ENCODE results near the gene CNIH3. TPM values are rescaled to one million over a fixed set of nuclear protein-coding genes. Genes with fewer than 3 reads are reported as not detected.

The CNIH3 gene
- total RNA-seq, 2 experiments from 2014 or later = 1.8 to 2.5 TPM

GRCh38 chr1:224670506-224670905 lies 54.4 kb downstream of the CNIH3 start:
- Mint-ChIP-seq H3K36me3 (ENCODE audit: low read depth) (no peaks in the 10 kb centered on the region), H3K27me3 (no peaks in the 10 kb centered on the region), H3K9me3 (no peaks in the 10 kb centered on the region), H3K4me1 (ENCODE audit: low read depth) (no peaks in the 10 kb centered on the region), H3K4me3 (no peak overlapping the region), H3K27ac (no peak overlapping the region)
- ChIA-PET CTCF (no interaction called here), POLR2A (no interaction called here)
- DNase-seq (no peak), ATAC-seq (ENCODE audit: poor library complexity) (no peak)
- Histone ChIP-seq H3K27ac (ENCODE audit: low read depth in 1 of 2, low read length in 2 of 2) (no peak overlapping the region), H3K9me3 (ENCODE audit: control insufficient read depth in 1 of 2, insufficient read depth in 1 of 2, low read length in 2 of 2) (no peaks in the 10 kb centered on the region), H3K4me3 (ENCODE audit: low read length) (no peak overlapping the region), H3K27me3 (ENCODE audit: control insufficient read depth in 1 of 2, insufficient read depth in 2 of 2, low read length in 2 of 2) (no peaks in the 10 kb centered on the region), H3K4me1 (ENCODE audit: insufficient read depth, low read length) (no peaks in the 10 kb centered on the region), H3K36me3 (ENCODE audit: insufficient read depth, low read length) (no peaks in the 10 kb centered on the region)
- intact Hi-C loops (cut with DNase I, micrococcal nuclease) = no loop called here
- no peak for TF ChIP-seq CTCF (IDR thresholded peaks at IDR 0.05)

- CTCF ChIA-PET = no interaction called here
- no peak overlapping the region for H3K4me3 ChIP-seq (ENCODE audit: low read length)
- no peak overlapping the region for H3K27ac Mint-ChIP-seq
- POLR2A ChIA-PET = no interaction called here
- intact Hi-C loops (cut with DNase I, micrococcal nuclease) = no loop called here
- ATAC-seq (ENCODE audit: poor library complexity) (no peak), DNase-seq (no peak)
- H3K9me3 ChIP-seq (ENCODE audit: control insufficient read depth in 1 of 2, insufficient read depth in 1 of 2, low read length in 2 of 2) = no peaks in the 10 kb centered on the region
- no peaks in the 10 kb centered on the region for H3K36me3 ChIP-seq (ENCODE audit: insufficient read depth, low read length)
- TF ChIP-seq CTCF (IDR thresholded peaks at IDR 0.05) = no peak
- no peaks in the 10 kb centered on the region for H3K9me3 Mint-ChIP-seq
- H3K27me3 ChIP-seq (ENCODE audit: control insufficient read depth in 1 of 2, insufficient read depth in 2 of 2, low read length in 2 of 2) = no peaks in the 10 kb centered on the region
- no peak overlapping the region for H3K4me3 Mint-ChIP-seq
- H3K27me3 Mint-ChIP-seq = no peaks in the 10 kb centered on the region
- H3K36me3 Mint-ChIP-seq (ENCODE audit: low read depth) = no peaks in the 10 kb centered on the region
- no peak overlapping the region for H3K27ac ChIP-seq (ENCODE audit: low read depth in 1 of 2, low read length in 2 of 2)
- H3K4me1 Mint-ChIP-seq (ENCODE audit: low read depth) = no peaks in the 10 kb centered on the region
- no peaks in the 10 kb centered on the region for H3K4me1 ChIP-seq (ENCODE audit: insufficient read depth, low read length)
Observed at GRCh38 chr1:224671076-224671475, 55.0 kb downstream of the CNIH3 start.

GRCh38 chr1:224673141-224673540 lies 57.0 kb downstream of the CNIH3 start:
- ChIA-PET CTCF (no interaction called here), POLR2A (no interaction called here)
- TF ChIP-seq CTCF (IDR thresholded peaks at IDR 0.05) = no peak
- Histone ChIP-seq H3K4me3 (ENCODE audit: low read length) (no peak overlapping the region), H3K36me3 (ENCODE audit: insufficient read depth, low read length) (no peaks in the 10 kb centered on the region), H3K4me1 (ENCODE audit: insufficient read depth, low read length) (no peaks in the 10 kb centered on the region), H3K9me3 (ENCODE audit: control insufficient read depth in 1 of 2, insufficient read depth in 1 of 2, low read length in 2 of 2) (no peaks in the 10 kb centered on the region), H3K27ac (ENCODE audit: low read depth in 1 of 2, low read length in 2 of 2) (no peak overlapping the region), H3K27me3 (ENCODE audit: control insufficient read depth in 1 of 2, insufficient read depth in 2 of 2, low read length in 2 of 2) (no peaks in the 10 kb centered on the region)
- H3K36me3 Mint-ChIP-seq (ENCODE audit: low read depth) = no peaks in the 10 kb centered on the region
- intact Hi-C loops (cut with DNase I, micrococcal nuclease) = no loop called here
- ATAC-seq (ENCODE audit: poor library complexity) (no peak), DNase-seq (no peak)
- H3K27ac Mint-ChIP-seq = no peak overlapping the region
- no peaks in the 10 kb centered on the region for H3K9me3 Mint-ChIP-seq
- H3K4me3 Mint-ChIP-seq = no peak overlapping the region
- H3K4me1 Mint-ChIP-seq (ENCODE audit: low read depth) = no peaks in the 10 kb centered on the region
- no peaks in the 10 kb centered on the region for H3K27me3 Mint-ChIP-seq
